Measurements from ENCODE around the gene AUTS2. TPM values are rescaled to one million over a fixed set of nuclear protein-coding genes. Genes with fewer than 3 reads are reported as not detected.

AUTS2 gene
- total and polyA plus RNA-seq, 10 of the 15 experiments (the other 5 are each of a cell fraction or from before 2014, with no cell fraction given) = 6.4 to 55.6 (median 21.6) TPM

DNA sequence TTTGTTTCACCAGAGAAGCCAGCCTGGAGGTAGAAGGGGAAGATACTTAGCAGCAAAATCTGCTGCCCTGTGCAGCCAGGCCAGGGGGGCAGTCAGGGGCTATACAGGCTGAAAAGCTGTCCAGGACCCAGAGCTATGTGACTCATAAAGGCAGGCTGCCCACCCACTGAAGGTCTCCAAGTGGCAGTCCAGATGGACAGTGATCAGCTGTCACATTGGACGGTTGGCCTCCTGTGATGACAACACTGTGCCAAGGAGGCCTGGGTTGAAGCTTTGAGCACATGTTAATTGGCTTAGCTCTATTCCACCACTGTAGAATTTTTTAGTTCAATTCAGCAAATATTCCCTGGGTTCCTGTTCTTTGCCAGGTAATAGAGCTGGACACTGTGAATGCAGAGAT is 956.4 kb downstream of the AUTS2 start:
- H3K36me3 ChIP-seq (ENCODE audit: control insufficient read depth in 2 of 2, insufficient read depth in 2 of 2, low read length in 1 of 2) = no peaks in the 10 kb centered on the region; a peak in 1 of 4 replicates
- H3K4me1 ChIP-seq (ENCODE audit: control insufficient read depth, insufficient read depth, low read length) = no peaks in the 10 kb centered on the region
- no peaks in the 10 kb centered on the region; the same call in 2 of the 3 replicates for H3K9me3 ChIP-seq (replicated peaks; ENCODE audit: control insufficient read depth, insufficient read depth, low read length)
- WGBS (ENCODE audit: insufficient coverage, insufficient replicate concordance, low lambda C conversion rate, missing lambda C conversion rate) = 74% methylated on average over 1 of the region's 1 CpG
- ChIA-PET RAD21 (ENCODE audit: unreplicated experiment) (no interaction called here), CTCF (no interaction called here), POLR2A (no interaction called here), SMC1A (ENCODE audit: uncharacterized antibody, unreplicated experiment) (interaction anchor here (0.6 to 0.9 kb wide), 3 partner anchors 14 to 124 kb away, joined by 3 read pairs; no protein-coding TSS in a partner anchor)
- no peak overlapping the region for H3K4me3 ChIP-seq
- no peaks in the 10 kb centered on the region for H3K27me3 ChIP-seq (replicated peaks in 1 of 2; ENCODE audit: control insufficient read depth in 2 of 2, insufficient read depth in 2 of 2, low read length in 1 of 2)
- in situ Hi-C loops (cut with MboI) (no loop called here), intact Hi-C loops (cut with micrococcal nuclease; ENCODE audit: unreplicated experiment) (no loop called here)
- H4K20me1 ChIP-seq (ENCODE audit: control insufficient read depth, insufficient read depth) = no peaks in the 10 kb centered on the region
- H3K79me2 ChIP-seq (ENCODE audit: control insufficient read depth, insufficient read depth, low read length) = no peaks in the 10 kb centered on the region
- H3K27ac ChIP-seq (ENCODE audit: control insufficient read depth, insufficient read depth) = no peak overlapping the region
- FAIRE-seq = no peak
- no peak for TF ChIP-seq MEF2A (IDR thresholded peaks at IDR 0.05; ENCODE audit: insufficient read depth, low read depth, low read length)
- TF ChIP-seq JUND (IDR thresholded peaks at IDR 0.05; ENCODE audit: low read depth, low read length) = no peak
- no peak for TF ChIP-seq WRNIP1 (IDR thresholded peaks at IDR 0.05; ENCODE audit: borderline replicate concordance, low read depth, low read length)
- no peak for TF ChIP-seq POLR2AphosphoS2 (IDR thresholded peaks at IDR 0.05; ENCODE audit: low read depth, low read length)
- TF ChIP-seq BCL11A (IDR thresholded peaks at IDR 0.05; ENCODE audit: low read depth, low read length) = no peak
- no peak for TF ChIP-seq IKZF1 (conservative IDR thresholded peaks at IDR 0.05)
- TF ChIP-seq, protein P1, sequence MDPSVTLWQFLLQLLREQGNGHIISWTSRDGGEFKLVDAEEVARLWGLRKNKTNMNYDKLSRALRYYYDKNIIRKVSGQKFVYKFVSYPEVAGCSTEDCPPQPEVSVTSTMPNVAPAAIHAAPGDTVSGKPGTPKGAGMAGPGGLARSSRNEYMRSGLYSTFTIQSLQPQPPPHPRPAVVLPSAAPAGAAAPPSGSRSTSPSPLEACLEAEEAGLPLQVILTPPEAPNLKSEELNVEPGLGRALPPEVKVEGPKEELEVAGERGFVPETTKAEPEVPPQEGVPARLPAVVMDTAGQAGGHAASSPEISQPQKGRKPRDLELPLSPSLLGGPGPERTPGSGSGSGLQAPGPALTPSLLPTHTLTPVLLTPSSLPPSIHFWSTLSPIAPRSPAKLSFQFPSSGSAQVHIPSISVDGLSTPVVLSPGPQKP (IDR thresholded peaks at IDR 0.05; ENCODE audit: low read depth, low read length) = no peak
- TF ChIP-seq SUZ12 (IDR thresholded peaks at IDR 0.05; ENCODE audit: unreplicated experiment) = no peak
- TF ChIP-seq PML (IDR thresholded peaks at IDR 0.05; ENCODE audit: low read length) = no peak
- TF ChIP-seq NFYB (IDR thresholded peaks at IDR 0.05; ENCODE audit: insufficient read depth, low read depth, low read length) = no peak
- TF ChIP-seq SIN3A (IDR thresholded peaks at IDR 0.05; ENCODE audit: low read depth, low read length) = no peak
- no peak for TF ChIP-seq FOS (IDR thresholded peaks at IDR 0.05; ENCODE audit: borderline replicate concordance, extremely low read depth, insufficient read length)
- no TSS peak for BruUV-seq (replicated peaks)
- DNase-seq (ENCODE audit: low read depth, low spot score) = no peak
- no peak overlapping the region for H2AFZ ChIP-seq (ENCODE audit: control insufficient read depth, low read depth, low read length)
- no peak overlapping the region for H3K4me2 ChIP-seq (ENCODE audit: control insufficient read depth, insufficient read depth)
- no peak for ATAC-seq
- no peak overlapping the region for H3K9ac ChIP-seq (ENCODE audit: control insufficient read depth, insufficient read depth, low read length)

Data from GM12878 (cell line).